ENCODE measurements around the gene AGXT.

DNA sequence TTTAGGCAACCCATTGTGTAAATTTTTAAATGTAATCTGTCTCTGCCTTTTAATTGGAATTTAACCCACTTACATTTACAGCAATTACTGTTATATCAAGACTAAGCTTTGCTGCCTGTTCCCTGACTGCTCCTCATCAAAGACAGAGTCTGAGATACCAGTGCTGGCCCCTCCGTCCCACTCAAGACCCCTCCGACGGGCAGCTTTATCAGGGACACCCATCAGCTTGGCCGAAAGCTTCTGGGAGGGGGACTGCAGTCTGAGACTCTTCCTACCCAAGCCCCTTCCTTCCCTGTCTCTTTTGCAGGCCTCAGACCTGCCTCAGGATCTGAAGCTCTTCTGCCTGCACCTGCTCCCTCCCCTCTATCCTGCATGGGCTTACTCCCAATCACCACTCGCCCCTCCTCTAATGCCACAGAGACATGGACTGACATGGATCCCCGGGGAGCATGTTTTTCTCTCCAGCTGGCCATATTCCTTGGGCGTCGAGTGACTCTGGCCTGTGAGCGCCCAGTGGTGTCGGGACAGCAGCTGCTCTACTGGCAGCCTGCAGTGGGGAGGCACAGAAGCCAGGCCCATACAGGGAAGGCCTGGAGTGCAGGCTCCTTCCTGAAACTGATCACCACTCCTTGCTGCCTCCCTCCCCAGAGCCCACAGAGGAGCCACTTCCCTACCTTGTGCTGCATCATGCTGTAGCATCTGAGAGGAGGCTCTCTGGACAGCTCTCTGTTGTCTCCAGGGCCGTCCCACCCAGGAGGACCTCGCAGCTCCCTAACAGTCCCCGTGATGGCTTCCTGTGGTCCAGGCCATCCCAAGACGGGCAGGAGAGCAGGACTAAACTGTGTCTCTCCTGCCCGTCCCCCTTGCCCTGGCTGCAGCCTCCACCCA, 44.9 kb upstream of the AGXT start:
- TF ChIP-seq, protein P1, sequence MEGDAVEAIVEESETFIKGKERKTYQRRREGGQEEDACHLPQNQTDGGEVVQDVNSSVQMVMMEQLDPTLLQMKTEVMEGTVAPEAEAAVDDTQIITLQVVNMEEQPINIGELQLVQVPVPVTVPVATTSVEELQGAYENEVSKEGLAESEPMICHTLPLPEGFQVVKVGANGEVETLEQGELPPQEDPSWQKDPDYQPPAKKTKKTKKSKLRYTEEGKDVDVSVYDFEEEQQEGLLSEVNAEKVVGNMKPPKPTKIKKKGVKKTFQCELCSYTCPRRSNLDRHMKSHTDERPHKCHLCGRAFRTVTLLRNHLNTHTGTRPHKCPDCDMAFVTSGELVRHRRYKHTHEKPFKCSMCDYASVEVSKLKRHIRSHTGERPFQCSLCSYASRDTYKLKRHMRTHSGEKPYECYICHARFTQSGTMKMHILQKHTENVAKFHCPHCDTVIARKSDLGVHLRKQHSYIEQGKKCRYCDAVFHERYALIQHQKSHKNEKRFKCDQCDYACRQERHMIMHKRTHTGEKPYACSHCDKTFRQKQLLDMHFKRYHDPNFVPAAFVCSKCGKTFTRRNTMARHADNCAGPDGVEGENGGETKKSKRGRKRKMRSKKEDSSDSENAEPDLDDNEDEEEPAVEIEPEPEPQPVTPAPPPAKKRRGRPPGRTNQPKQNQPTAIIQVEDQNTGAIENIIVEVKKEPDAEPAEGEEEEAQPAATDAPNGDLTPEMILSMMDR (IDR thresholded peaks at IDR 0.05; ENCODE audit: control extremely low read depth in 1 of 3, insufficient read depth in 1 of 3, low read depth in 1 of 3, low read length in 3 of 3), result no peak
- TF ChIP-seq SP4 (IDR thresholded peaks at IDR 0.05; ENCODE audit: low read length), result no peak
- TF ChIP-seq POLR2A (IDR thresholded peaks at IDR 0.05; ENCODE audit: control extremely low read depth in 1 of 2, low read depth in 2 of 2, low read length in 2 of 2), result no peak
- TF ChIP-seq, protein P2, sequence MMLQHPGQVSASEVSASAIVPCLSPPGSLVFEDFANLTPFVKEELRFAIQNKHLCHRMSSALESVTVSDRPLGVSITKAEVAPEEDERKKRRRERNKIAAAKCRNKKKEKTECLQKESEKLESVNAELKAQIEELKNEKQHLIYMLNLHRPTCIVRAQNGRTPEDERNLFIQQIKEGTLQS (IDR thresholded peaks at IDR 0.05; ENCODE audit: insufficient read depth, low read depth, low read length), result no peak
- TF ChIP-seq HDAC2 (IDR thresholded peaks at IDR 0.05; ENCODE audit: borderline replicate concordance in 1 of 2, low read depth in 2 of 2, low read length in 2 of 2), result no peak
- TF ChIP-seq, protein P3, sequence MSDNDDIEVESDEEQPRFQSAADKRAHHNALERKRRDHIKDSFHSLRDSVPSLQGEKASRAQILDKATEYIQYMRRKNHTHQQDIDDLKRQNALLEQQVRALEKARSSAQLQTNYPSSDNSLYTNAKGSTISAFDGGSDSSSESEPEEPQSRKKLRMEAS (IDR thresholded peaks at IDR 0.05), result no peak
- no peak for TF ChIP-seq CEBPB (IDR thresholded peaks at IDR 0.05; ENCODE audit: low read depth, low read length)
- TF ChIP-seq YY1 (IDR thresholded peaks at IDR 0.05; ENCODE audit: low read depth, low read length), result no peak
- TF ChIP-seq EZH2 (IDR thresholded peaks at IDR 0.05; ENCODE audit: low read depth, low read length, severe bottlenecking), result no peak
- TF ChIP-seq TAF1 (IDR thresholded peaks at IDR 0.05; ENCODE audit: low read depth, low read length), result no peak

Data from H1 (cell line).